OCI-LY7 (cell line): Measurements from ENCODE around the gene FIBIN. TPM values are rescaled to one million over a fixed set of nuclear protein-coding genes. Genes with fewer than 3 reads are reported as not detected.

Experiments used
- BruUV-seq: library from RNA; stranded (reverse); fragments of 400-500 nt; replicated peaks from 2 replicates; lab custom pipeline; 2021; lab: Mats Ljungman, UMichigan
- CTCF ChIA-PET: fragments of 300-600 bp; sonication (Branson Sonifier 250); formaldehyde crosslinking; loops from one replicate; lab custom pipeline; 2022; ENCODE audit warnings: antibody characterized with exemption; ENCODE audit not compliant: unreplicated experiment; lab: Charles Lee
- POLR2A ChIA-PET: fragments of 300-600 bp; sonication (Branson Sonifier 250); formaldehyde crosslinking; loops from one replicate; lab custom pipeline; 2022; ENCODE audit warnings: antibody characterized with exemption; lab: Charles Lee
- DNase-seq: peaks from one replicate; pipeline ENCODE4 v3.0.0-alpha.2; 2015; ENCODE audit warnings: low spot score
- H2AFZ ChIP-seq: fragments of 200-600 bp; sonication (generic), shearing (Covaris generic); 2 replicates; pipeline ENCODE4 v1.6.1; 2014; ENCODE audit warnings: mild to moderate bottlenecking, antibody characterized with exemption, low read length, moderate library complexity
- H3K27ac ChIP-seq: fragments of 200-600 bp; sonication (generic); 2 replicates; pipeline ENCODE4 v1.5.1; 2014; ENCODE audit warnings: mixed run types, low read depth, mild to moderate bottlenecking, moderate library complexity, low read length, inconsistent platforms; ENCODE audit not compliant: poor library complexity, severe bottlenecking
- H3K36me3 ChIP-seq: fragments of 200-600 bp; sonication (generic); 2 replicates; pipeline ENCODE4 v1.6.1; 2014; ENCODE audit warnings: mild to moderate bottlenecking, antibody characterized with exemption, low read length, moderate library complexity, mixed read lengths; ENCODE audit not compliant: insufficient read depth
- H3K4me1 ChIP-seq: fragments of 200-600 bp; sonication (generic); 2 replicates; pipeline ENCODE4 v1.5.1; 2014; ENCODE audit warnings: mild to moderate bottlenecking, low read length; ENCODE audit not compliant: insufficient read depth, poor library complexity, severe bottlenecking
- H3K4me2 ChIP-seq: fragments of 200-600 bp; sonication (generic); 2 replicates; pipeline ENCODE4 v1.6.1; 2014; ENCODE audit warnings: mild to moderate bottlenecking, low read length
- H3K4me3 ChIP-seq: fragments of 200-600 bp; sonication (generic); 2 replicates; pipeline ENCODE4 v1.5.1; 2014; ENCODE audit warnings: mild to moderate bottlenecking, low read depth, low read length; ENCODE audit not compliant: poor library complexity, severe bottlenecking
- H3K79me2 ChIP-seq: fragments of 200-600 bp; sonication (generic); 2 replicates; pipeline ENCODE4 v1.6.1; 2016; ENCODE audit warnings: low read depth, mild to moderate bottlenecking, low read length, moderate library complexity, mixed read lengths; ENCODE audit not compliant: insufficient read depth
- H3K9me2 ChIP-seq: fragments of 200-600 bp; sonication (generic); 2 replicates; pipeline ENCODE4 v1.6.1; 2016; ENCODE audit warnings: mild to moderate bottlenecking, low read length, mixed read lengths; ENCODE audit not compliant: insufficient read depth
- H3K9me3 ChIP-seq: fragments of 200-600 bp; sonication (generic); 2 replicates; pipeline ENCODE4 v1.6.1; 2014; ENCODE audit warnings: mild to moderate bottlenecking, mixed run types, low read length, mixed read lengths
- H4K20me1 ChIP-seq: fragments of 200-600 bp; sonication (generic); 2 replicates; pipeline ENCODE4 v1.6.1; 2014; ENCODE audit warnings: mild to moderate bottlenecking, antibody characterized with exemption, low read length, moderate library complexity, mixed read lengths; ENCODE audit not compliant: insufficient read depth
- EZH2phosphoT487 ChIP-seq: fragments of 200-600 bp; sonication (generic); IDR thresholded peaks from 2 replicates; pipeline ENCODE4 v1.6.1; 2018; ENCODE audit warnings: low read depth, borderline replicate concordance, mild to moderate bottlenecking, mixed run types, antibody characterized with exemption, low read length, moderate library complexity, mixed read lengths
- intact Hi-C: fragments of 100-400 bp; cut with micrococcal nuclease; formaldehyde crosslinking; loops from one replicate; pipeline ENCODE4 v1.10.0; 2022; ENCODE audit not compliant: unreplicated experiment
- total RNA-seq, 2 experiments: library from RNA; depleted of rRNA in 1 of 2; stranded (reverse); fragments of >200 nt in 1 of 2; shearing (Covaris generic) in 1 of 2; gene quantifications; 2 replicates each; pipeline ENCODE4 v1.2.3, GENCODE V29; 2014 to 2022
- TF ChIP-seq, protein P1 (sequence below): fragments of 200-600 bp; sonication (generic); conservative IDR thresholded peaks from 2 replicates; pipeline ENCODE4 v1.5.1; 2014; ENCODE audit warnings: mild to moderate bottlenecking, antibody characterized with exemption, low read length, moderate library complexity, mixed read lengths

Gene FIBIN
- total RNA-seq, 2 experiments from 2014 or later: not detected

DNA sequence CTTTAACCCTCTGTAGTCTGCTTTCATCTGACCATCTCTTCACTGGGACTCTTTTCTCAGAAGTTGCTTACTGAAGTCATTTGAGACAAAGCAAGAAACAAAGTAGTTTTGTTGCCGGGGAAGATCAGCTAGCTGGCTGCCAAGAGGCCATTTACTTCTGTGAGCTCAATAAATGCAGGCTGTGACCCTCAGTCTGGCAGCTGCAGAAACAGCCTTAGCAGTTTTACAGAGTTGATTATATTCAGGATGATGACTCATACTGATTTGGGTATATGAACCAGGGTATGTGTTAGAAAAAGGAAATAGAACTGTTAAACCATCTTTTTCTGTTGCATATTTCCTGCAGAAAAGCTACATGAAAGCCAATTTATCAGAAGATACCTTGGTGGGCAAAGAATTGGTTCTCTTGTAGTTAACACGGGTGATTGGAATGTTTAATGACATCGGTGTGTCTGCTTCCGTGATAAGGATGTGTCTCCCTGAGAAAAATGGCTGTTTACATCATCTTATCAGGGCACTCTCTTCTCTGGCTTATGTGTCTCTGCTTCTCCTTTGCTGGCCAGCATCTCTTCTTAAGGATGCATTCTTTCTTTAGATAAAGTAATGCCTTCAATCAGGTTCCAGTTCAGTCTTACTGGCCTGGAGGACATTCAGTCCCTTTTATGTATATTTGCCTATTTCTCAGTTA lies 18.5 kb downstream of the FIBIN start:
- Histone ChIP-seq H3K9me2 (no peaks in the 10 kb centered on the region; the same call in 1 of the 2 replicates), H2AFZ (peak overlapping the region; percentile 79; the same call in 1 of the 2 replicates), H3K4me3 (no peak overlapping the region), H3K9me3 (no peaks in the 10 kb centered on the region), H3K4me2 (peak overlapping the region; percentile 24; the same call in 1 of the 2 replicates), H3K4me1 (peaks cover 7% of the 10 kb centered on the region), H3K79me2 (no peaks in the 10 kb centered on the region), H4K20me1 (no peaks in the 10 kb centered on the region), H3K27ac (no peak overlapping the region), H3K36me3 (no peaks in the 10 kb centered on the region)
- intact Hi-C loops: no loop called here
- ChIA-PET POLR2A (no interaction called here), CTCF (no interaction called here)
- DNase-seq: no peak
- BruUV-seq: no TSS peak
- TF ChIP-seq, protein P1, sequence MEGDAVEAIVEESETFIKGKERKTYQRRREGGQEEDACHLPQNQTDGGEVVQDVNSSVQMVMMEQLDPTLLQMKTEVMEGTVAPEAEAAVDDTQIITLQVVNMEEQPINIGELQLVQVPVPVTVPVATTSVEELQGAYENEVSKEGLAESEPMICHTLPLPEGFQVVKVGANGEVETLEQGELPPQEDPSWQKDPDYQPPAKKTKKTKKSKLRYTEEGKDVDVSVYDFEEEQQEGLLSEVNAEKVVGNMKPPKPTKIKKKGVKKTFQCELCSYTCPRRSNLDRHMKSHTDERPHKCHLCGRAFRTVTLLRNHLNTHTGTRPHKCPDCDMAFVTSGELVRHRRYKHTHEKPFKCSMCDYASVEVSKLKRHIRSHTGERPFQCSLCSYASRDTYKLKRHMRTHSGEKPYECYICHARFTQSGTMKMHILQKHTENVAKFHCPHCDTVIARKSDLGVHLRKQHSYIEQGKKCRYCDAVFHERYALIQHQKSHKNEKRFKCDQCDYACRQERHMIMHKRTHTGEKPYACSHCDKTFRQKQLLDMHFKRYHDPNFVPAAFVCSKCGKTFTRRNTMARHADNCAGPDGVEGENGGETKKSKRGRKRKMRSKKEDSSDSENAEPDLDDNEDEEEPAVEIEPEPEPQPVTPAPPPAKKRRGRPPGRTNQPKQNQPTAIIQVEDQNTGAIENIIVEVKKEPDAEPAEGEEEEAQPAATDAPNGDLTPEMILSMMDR: no peak
- TF ChIP-seq EZH2phosphoT487: no peak

DNA sequence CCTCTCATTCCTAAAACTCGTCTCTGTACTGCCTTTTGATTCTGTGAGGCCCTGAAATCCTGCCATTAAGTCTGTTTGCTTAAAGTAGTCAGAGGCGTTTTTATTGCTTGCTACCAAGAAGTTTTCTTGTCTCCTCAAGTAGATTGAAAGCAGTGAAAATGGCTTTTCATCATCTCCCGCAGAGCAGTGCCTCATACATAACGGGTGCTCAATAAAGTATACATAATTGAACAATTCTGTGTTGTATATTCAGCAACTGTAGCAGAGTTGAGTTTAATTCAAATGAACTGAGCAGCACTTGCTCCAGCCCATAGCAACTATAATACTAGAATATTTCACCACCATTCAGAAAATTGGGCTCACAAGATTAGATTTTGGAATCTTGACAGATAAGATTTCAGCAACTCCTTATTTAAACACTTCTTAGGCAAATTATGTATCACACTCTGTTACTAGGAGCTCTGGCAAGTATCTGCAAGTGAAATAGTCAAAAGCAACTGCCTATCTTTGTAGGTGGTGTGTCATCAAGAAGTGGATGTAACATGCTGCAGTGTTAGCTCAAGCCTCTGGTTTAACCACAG lies 20.0 kb downstream of the FIBIN start:
- no peak overlapping the region for H3K4me2 ChIP-seq
- no peaks in the 10 kb centered on the region for H3K9me2 ChIP-seq
- H3K36me3 ChIP-seq: no peaks in the 10 kb centered on the region
- no peak overlapping the region for H3K27ac ChIP-seq
- DNase-seq: no peak
- CTCF ChIA-PET: no interaction called here
- H3K4me3 ChIP-seq: no peak overlapping the region
- H4K20me1 ChIP-seq: no peaks in the 10 kb centered on the region
- H3K79me2 ChIP-seq: no peaks in the 10 kb centered on the region
- TF ChIP-seq, protein P1: no peak
- no peak for TF ChIP-seq EZH2phosphoT487
- POLR2A ChIA-PET: no interaction called here
- H2AFZ ChIP-seq: peak overlapping the region; percentile 5; the same call in 1 of the 2 replicates
- H3K4me1 ChIP-seq: peaks cover 7% of the 10 kb centered on the region
- intact Hi-C loops: no loop called here
- no peaks in the 10 kb centered on the region for H3K9me3 ChIP-seq
- BruUV-seq: no TSS peak
